GM06990 (cell line): ENCODE data around the gene RICTOR.

Source experiments
- DNase-seq: peaks from one replicate; pipeline ENCODE4 v3.0.0-alpha.2; 2011; ENCODE audit not compliant: insufficient read length; ENCODE audit errors: extremely low read depth
- H3K27me3 ChIP-seq: replicated peaks from 2 replicates; pipeline ENCODE4 v1.6.0; 2011; ENCODE audit warnings: low read length; ENCODE audit not compliant: control insufficient read depth, insufficient read depth
- H3K36me3 ChIP-seq: 2 replicates; pipeline ENCODE4 v1.5.1; 2011; ENCODE audit warnings: low read length; ENCODE audit not compliant: control insufficient read depth, insufficient read depth
- H3K4me3 ChIP-seq: replicated peaks from 2 replicates; pipeline ENCODE4 v1.5.1; 2011; ENCODE audit warnings: low read depth, mild to moderate bottlenecking, control low read depth, low read length
- TF ChIP-seq, protein P1 (sequence below): IDR thresholded peaks from 2 replicates; pipeline ENCODE4 v1.5.1; 2011; ENCODE audit warnings: low read length, control low read depth, mild to moderate bottlenecking, inconsistent platforms; ENCODE audit not compliant: insufficient read depth, poor library complexity, severe bottlenecking

The RICTOR gene

DNA sequence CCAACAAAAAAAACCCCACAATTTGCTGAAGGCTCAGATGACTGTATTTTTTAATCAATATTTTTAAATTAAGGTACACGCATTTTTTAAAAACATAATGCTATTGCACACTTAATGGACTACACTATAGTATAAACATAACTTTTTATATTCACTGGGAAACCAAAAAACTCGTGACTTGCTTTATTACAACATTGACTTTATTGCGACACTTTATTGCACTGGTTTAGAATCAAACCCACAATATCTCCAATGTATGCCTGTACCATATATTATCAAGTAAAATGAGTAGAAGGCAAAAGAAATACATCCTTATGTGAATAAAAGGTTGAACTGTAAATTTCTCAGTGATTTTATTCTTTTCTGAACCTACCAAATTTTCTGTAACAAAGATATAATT, 53.7 kb downstream of the RICTOR start:
- H3K4me3 ChIP-seq, result no peak overlapping the region
- H3K36me3 ChIP-seq, result no peaks in the 10 kb centered on the region
- TF ChIP-seq, protein P1, sequence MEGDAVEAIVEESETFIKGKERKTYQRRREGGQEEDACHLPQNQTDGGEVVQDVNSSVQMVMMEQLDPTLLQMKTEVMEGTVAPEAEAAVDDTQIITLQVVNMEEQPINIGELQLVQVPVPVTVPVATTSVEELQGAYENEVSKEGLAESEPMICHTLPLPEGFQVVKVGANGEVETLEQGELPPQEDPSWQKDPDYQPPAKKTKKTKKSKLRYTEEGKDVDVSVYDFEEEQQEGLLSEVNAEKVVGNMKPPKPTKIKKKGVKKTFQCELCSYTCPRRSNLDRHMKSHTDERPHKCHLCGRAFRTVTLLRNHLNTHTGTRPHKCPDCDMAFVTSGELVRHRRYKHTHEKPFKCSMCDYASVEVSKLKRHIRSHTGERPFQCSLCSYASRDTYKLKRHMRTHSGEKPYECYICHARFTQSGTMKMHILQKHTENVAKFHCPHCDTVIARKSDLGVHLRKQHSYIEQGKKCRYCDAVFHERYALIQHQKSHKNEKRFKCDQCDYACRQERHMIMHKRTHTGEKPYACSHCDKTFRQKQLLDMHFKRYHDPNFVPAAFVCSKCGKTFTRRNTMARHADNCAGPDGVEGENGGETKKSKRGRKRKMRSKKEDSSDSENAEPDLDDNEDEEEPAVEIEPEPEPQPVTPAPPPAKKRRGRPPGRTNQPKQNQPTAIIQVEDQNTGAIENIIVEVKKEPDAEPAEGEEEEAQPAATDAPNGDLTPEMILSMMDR, result no peak
- DNase-seq, result no peak
- H3K27me3 ChIP-seq, result no peaks in the 10 kb centered on the region

DNA sequence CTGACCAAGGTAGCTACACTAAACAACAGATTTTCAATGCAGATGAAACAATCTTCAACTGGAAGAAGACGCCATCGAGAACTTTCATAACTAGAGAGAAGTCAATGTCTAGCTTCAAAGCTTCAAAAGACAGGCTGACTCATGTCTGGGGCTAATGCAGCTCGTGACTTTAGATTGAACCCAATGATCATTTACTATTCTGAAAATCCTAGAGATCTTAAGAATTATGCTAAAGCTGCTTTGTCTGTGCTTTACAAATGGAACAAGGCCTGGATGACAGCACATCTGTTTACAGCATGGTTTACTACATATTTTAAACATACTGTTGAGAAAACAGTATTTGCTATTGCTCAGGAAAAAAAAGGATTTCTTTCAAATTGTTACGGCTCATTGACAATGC, 54.9 kb downstream of the RICTOR start:
- Histone ChIP-seq H3K4me3 (no peak overlapping the region), H3K36me3 (no peaks in the 10 kb centered on the region; the same call in 1 of the 2 replicates), H3K27me3 (no peaks in the 10 kb centered on the region)
- TF ChIP-seq, protein P1, result no peak
- DNase-seq, result no peak

DNA sequence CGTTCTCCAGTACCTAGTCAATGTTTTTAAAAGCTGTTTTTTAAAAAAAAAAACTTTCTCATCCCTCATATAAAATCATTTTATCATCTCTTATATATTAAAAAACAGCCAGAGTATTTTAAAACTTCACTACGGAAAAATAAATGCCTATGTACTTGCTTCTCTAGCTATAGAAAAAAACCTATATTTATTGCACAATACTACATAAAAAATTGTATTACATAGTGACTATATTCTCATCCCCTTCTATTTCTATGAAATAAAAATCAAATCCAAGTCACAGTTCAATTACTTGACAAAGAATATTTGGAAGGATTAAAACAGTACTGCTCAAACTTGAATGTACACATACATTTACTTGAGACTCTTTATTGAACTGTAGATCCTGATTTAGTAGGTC, 56.7 kb downstream of the RICTOR start:
- no peak for DNase-seq
- Histone ChIP-seq H3K4me3 (no peak overlapping the region), H3K27me3 (no peaks in the 10 kb centered on the region), H3K36me3 (no peaks in the 10 kb centered on the region; the same call in 1 of the 2 replicates)
- TF ChIP-seq, protein P1, result no peak

DNA sequence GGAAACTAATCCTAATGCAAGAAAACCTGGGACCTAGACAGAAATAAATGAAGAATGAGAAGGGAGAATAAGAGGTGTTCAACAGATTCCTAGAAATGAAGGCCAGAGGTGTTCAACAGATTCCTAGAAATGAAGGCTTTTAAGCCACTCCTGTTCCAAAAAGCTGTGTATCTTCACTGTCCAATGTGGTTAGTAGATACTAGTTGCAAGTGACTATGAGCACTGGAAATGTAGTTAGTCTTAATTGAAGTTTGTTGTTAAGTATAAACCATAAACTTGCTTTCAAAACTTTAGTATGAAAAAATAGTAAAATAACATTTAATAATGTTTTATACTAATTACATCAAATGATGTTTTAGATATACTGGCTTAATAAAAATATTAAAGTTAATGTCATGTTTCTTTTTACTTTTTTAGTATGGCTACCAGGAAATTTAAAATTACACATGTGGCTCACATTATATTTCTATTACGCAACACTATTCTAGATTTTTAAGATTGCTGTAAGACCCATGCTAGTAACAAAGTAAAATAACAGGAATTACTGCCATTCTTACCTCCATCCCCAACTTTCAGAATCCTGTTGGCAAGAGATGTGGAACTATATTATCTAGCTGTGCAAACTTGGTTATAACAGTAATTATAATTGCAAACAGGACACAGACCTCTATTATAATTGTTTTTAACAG, 57.5 kb downstream of the RICTOR start:
- no peaks in the 10 kb centered on the region for H3K27me3 ChIP-seq
- no peak for DNase-seq
- H3K4me3 ChIP-seq, result no peak overlapping the region
- H3K36me3 ChIP-seq, result no peaks in the 10 kb centered on the region; the same call in 1 of the 2 replicates
- TF ChIP-seq, protein P1, result no peak

DNA sequence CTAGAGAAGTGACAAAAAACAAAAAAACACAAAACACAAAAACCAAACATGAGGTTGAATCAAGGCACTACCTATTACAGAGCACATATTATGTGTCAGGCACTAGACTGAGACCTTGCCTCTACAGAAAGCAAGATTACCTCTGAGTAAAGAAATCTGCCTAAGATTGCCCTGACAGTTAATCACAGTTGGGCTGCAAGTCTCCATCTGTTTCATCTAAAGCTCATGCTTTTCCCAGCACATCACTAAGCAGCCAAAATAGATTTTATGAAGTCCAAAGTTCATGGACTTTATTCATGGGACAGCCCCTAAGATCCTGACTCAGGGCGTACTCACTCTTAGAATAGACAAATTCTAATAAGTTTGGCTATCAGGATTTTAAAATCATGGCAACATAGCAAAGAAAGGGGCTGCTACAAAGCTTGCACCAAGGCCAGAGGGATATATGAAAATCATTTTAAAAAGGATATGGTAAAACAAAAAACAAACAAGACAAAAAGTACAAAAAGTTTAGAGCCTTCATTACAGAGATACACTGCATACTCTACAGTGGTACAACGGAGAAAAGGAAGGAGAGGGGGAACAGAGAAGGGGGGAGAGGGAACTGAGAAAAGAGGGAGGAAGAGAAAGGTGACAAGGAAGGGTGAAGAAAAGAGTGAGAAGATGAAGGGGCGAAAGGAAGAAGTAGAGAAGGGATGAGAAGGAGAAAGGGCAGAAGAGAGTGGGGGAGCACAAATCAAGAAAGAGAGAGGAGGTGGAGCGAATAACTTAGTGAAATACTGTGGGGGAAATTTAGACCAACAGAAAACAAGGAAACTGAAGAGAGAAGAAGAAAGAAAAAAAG, 58.2 kb downstream of the RICTOR start:
- H3K36me3 ChIP-seq, result peaks cover 2% of the 10 kb centered on the region
- DNase-seq, result no peak
- TF ChIP-seq, protein P1, result no peak

More for the DNA sequence above, 58.2 kb downstream of the RICTOR start:
- H3K4me3 ChIP-seq, result no peak overlapping the region
- no peaks in the 10 kb centered on the region for H3K27me3 ChIP-seq
